Measurements from ENCODE around the gene UPP2.

Gene UPP2

DNA sequence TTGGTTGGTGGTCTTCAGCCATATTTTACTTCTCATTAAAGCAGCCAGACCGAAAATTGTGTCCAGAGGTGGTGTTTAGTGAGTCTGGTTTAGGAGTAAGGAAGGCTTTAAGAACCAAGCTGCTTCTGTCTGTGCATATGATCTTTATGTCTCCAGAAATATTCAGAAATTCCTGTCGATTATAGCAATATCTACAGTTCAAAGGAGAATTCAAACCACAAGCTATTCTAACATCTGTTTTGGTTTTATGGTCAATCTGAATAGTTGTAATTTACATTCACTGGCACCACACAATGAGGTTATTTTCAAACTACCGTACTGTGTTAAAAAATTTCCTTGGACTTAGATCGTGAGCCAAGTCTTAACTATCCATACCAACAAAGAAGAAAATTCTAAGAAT, 11.3 kb downstream of the UPP2 start:
- no peak for DNase-seq (ENCODE audit: low spot score)

DNA sequence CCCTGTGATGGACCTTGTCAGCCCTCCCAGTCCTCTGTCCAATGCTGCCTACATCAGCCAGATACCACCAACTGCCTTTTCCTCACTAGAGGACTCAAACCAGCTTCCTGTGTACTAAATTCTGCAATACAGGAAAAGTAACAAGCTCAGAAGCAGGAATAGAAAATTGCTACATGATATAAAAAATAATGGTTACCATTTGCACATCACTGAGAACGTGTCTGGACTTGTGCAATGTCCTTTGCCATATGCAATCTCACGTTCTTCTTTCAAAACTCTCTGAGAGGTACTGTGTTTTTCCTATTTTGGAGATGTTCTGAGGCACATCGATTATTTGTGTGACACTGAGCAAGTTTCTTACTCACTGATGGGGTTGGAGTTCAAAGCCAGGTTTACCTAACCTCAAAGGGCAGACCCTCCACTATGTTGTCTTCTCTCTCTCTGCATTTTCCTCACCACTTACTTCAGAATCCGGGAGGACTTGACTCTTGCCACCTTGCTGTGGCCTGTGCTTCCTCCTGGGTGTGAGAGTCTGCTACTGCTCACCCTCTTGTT, 12.1 kb downstream of the UPP2 start:
- DNase-seq (ENCODE audit: low spot score) = no peak

DNA sequence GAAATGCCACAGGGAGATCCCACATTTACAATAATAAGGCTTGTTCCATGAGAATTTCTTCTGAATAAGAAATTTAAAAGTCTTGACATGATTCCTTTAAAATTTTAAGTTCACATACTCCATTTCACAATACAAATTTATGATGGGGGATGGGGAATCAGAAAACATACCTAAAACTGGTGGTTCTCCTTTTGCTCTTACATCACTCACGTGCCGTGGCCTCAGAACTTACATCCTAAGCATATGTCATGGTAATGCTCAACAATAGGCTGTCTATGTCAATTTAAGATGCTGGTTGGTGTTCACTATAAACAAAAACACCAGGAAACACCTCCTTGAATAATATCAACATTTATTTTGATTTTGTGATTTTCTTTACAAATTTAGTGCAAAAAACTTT, 12.8 kb downstream of the UPP2 start:
- DNase-seq (ENCODE audit: low spot score) = no peak

DNA sequence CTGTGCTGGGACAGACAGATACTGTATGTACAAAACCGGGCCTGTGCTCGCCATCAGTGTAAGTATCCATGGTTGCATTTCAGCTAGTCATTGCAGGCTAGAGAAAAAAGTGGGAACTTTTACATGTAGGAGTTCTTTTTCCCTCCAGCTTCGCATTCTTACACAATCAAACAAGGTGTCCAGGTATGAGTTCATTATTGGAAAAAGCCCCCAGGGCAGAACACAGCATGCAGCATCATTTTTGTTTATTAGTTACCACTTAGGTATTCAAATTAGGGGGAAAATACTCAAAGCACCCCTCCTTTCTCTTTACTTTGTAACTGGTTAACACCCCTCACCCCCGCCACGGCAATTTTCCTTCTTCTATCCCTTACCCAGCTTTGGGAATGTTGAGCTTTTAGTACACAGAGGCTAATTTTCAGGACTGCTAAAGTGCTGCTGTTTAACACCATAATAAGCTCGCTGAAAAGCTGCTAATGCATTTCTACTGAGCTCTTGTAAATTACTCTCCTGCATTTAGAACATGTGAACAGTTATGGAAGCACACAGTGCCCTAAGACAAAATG, 13.6 kb downstream of the UPP2 start:
- DNase-seq (ENCODE audit: low spot score) = no peak

DNA sequence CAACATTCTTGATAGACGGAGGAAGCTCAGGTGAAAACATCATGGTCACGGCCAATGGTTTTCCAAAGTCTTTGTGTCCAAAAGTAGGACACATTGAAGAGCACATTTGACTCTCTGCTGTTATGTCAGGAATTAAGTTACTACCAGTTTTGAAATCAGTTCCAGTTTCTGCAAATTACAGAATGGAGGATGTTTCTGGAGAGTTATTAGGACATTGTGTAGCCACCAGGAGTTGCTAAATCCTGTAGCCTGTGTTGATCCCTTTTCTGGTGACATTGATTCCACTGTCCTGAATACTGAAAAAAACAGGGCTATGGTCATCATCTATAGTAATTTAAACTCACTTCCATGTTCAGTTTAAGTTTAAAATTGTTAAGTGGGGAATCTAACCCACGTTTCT, 15.3 kb downstream of the UPP2 start:
- no peak for DNase-seq (ENCODE audit: low spot score)

DNA sequence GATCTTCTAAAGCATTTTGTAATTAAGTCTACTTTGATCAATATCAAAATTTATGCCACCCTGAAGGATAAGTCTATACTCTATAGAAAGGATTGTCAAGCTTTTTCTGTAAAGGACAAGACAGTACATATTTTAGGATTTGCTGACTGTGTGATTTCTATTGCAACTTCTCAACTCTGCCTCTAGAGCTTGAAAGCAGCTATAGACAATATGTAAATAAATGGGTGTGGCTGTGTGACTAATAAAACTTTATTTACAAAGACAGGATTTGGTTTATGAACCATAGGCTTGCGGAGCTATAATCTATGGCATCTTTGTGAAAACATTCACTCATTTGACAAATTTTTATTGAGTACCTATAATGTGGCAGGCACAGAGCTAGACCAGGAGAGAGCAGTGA, 18.4 kb downstream of the UPP2 start:
- no peak for DNase-seq (ENCODE audit: low spot score)

DNA sequence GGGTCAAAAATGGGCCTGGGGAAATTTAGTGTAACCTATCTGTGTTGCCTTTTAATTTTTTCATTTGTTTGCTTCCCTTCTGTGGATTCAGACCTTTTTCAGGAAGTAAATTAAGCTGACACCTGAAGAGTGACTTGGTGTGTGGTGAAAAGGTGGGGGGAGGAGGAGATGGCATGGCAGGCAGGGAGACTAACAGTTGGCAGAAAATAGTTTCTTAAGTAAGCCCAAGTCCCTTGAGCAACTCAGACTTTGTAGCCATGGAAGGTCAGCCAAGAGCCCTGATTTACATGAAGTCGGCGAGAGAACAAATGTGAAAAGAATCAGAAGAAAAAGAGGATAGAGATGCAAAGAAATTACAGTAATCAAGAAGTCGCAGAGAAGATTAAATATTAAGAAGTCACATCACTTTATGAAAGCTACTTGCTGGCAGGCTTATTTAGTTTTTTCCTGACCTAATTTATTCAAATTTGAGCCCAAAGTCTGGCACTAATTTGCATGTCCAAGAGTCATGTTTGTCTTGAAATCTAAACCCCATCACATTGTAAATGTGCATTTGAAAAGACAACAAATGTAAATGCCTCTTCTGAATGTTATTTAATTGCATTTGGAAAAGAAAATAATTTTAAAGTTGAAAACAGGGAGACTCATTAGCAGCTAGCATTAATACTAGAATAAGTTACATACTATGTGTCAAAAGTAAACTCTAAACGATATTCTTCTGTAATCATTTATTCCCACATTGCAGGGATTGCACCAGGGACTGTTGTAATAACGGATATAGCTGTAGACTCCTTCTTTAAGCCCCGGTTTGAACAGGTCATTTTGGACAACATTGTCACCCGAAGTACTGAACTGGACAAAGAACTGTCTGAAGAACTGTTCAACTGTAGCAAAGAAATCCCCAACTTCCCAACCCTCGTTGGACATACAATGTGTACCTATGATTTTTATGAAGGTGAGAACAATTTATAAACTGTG, 19.3 kb downstream of the UPP2 start:
- DNase-seq (ENCODE audit: low spot score) = no peak

DNA sequence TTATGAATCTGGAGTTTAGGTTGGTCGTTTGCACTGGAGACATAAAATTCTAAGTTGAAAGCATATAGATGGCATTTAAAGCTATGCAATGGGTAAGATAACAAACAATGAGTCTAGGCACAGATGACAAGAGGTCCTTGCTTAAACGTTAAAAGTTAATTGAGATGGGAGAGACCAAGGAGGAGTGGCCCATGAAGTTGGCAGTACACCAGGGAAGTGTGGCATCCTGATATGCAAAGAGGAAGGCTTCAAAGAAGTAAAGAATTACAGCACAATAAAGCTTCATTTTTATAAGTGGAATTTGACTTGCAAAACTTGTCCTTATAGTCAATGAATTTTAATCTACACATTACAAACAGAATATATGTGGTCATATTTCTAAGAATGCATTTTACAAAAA, 23.2 kb downstream of the UPP2 start:
- DNase-seq (ENCODE audit: low spot score) = no peak

DNA sequence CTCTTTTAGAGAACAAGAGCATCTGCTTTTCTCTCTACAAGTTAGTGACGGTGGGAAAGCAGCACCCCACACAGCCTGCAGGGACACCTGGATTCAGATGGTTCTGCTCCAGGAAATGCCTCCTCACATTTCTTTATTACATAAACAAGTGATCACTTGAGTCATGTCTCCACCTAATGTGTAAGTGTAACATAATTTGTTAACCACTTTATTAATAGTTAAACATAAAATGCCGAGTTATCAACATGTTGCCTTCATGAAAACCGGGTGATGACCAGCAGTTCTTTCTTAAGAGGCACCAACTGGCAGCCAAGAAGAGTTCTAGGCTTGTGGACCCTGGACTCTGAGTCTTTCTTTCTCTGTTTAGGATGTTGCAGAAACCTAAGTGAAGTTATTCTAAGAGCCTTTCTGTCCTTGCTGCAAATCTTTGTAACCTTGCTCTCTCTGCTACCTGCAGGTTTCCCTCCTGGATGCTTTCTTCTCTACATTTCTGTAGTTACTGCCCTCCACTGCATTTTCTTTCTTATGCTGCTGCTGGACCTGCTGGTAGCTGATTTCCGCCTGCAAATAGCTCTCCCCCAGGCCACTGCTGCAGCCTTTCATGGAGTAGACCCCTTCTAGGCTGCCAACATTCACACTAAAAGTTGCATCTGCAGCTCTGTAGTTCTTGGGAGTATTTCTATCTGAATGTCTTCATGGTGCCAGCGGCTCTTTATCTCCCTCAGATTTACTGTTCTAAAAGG, 24.3 kb downstream of the UPP2 start:
- no peak for DNase-seq (ENCODE audit: low spot score)

DNA sequence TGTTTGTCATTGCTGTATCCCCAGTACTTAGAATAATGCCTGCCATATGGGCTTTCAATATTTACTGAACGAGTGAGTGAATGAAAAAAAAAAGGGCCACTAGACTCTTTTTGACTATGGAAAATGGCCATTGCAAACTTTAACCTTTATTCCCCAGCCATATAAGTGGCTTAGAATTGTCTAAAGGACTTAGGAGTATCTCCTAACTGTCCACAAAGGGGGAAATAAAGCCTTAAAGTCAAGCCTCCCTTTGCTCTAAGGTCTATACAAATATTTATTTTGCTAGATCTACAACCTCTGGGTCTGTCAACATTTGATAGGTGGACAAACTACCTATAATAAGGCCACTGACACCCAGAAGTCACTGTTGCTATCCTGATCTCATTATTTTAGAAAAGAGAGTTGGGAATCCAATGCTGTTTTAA, 25.7 kb downstream of the UPP2 start:
- no peak for DNase-seq (ENCODE audit: low spot score)

DNA sequence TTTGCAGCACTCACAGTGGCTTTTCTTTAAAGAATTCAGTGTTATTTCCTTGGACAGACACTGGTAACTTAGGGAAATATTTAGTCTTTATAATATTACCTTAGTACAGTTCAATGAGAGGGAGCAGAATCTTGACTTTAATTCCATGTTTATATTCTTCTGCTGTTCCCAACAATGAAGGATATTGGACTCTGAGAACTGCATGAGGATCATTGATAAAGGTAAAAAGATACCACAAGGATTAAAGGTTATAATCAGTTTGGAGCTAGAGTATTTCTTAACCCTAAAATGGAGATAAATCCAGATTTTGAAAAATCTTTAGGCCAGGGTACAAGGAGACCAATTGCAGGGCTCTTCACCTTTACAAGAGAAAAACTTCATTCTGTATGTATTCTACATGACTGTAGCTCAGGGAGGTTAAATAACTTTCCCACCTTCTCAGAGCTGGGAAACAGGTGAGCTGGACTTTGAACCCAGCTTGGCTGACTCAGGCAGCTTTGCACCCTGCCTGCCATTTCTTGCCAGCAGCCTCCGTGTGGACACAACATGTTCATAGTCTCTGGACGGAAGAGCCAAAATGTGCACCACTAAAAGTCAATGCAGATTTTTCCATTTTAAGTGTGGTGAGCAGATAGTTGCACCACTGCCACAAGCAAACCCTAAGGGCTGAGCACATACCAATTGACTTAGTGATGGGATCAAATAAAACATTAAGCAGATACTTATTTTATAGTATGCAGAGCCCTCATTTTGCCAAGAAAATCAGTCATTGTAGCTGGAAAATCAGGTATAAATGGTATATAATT, 26.7 kb downstream of the UPP2 start:
- no peak for DNase-seq (ENCODE audit: low spot score)

DNA sequence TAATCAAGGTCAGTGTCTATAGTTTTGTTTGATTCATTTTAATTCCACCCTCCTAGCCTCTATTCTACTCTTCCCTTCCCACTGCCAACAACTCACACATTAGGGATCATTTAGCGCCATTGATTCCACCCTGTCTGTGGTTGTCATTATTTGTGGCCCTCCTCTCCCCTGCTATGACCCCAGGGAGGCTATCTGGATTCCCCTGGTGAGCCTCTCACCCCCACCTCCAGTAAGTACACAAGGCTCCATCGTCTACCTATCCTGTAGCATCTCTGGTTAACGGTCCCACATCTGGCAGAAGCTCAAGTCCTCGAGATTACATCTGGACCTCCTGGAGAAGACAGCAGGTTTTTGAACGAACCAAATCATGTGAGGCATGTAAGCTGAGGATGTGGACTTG, 27.4 kb downstream of the UPP2 start:
- no peak for DNase-seq (ENCODE audit: low spot score)

DNA sequence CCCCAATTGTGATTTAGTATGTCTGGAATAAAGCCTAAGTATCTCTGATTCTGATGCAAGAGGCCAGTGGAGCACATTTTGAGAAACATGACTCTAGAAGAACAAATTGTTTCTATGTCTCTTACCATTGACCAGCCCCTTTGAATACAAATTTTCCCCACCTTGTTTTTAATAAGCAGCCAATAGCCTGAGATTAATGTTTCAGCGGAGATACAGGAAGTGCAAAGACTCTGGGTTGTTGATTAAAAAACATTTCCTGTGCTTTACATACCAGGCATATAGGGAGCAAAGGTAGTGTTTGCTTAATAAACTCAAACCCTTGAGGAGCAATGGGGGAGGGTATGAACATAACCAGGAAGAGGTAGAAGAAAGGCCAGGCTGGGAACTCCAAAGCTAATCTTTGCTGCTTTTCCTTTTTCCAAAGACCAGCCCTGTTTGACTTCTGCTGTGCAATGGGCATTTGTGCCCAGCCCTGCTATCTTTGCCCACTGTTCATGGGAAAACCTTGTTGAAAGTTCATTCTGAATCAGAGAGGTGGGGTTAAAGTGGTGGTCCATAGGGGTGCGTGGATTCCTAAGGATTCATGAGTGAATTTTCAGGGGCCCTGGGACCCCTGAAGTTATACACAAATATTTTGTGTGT, 29.3 kb downstream of the UPP2 start:
- DNase-seq (ENCODE audit: low spot score) = no peak

DNA sequence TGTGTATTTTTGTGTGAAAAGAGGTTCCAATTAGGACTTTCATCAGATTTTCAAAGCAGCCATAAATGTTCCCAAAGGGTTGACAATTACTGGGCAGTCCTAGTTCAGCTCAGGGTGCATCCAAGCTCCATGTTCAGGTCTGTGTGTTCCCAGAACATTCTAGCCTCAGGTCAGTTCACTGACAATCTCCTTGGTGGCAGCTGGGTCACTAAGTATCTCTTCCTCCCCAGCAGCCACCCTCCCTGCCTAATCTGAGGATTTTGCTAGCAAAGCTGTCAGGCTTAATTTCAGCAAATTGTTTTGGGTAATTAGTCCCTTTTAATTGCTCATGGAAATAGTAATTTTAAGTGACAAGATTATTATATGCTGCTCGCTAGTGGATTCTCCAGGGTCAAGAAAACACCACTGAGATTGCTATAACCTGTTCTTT, 29.8 kb downstream of the UPP2 start:
- no peak for DNase-seq (ENCODE audit: low spot score)

DNA sequence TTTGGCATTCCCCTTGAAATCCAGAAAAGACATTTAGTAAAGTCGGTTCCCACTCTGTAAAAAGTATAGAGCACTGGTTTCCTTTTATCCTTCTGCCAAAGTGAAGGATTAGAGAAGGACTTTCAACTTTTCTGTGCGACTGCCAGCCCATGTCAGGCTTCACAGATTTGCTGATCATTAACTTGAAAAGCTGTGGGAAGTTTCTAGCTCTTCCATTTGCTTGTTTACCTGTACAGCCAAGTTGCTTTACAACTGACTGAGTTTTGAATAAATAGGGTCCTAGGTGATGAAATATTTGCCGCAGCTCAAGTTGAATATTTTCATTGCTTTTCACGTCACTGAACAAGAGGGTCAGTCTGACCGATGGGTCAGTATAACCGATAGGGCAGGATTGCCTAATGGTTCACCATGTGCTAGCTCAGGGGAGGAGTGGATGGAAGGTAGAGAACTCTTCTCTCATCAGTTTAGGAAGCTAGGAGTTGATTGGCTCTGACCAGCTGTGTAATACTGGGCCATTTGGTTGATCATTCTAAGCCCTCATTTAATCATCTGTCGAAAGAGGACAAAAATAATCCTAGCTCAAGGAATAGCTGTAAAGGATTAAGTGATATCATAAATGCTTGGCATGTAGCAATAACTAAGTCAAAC, 30.4 kb downstream of the UPP2 start:
- no peak for DNase-seq (ENCODE audit: low spot score)

DNA sequence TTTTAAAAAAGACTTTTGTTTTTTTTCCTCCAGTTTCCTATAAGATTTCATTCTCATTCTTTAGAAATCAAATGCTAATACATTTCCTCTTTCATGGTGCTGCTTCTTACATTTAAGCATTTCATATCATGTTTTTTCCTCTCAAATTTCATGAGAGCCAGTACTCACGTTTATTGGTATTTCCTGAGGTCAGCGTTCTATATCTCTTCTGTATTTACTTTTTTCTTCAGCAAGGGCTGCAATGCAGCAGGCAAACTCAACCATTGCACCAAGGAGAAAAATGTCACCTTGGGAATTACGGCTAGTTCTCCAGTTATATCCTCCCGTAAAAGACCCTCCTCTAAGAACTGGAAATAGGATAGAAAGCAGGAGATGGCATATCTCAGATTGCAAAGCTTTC, 32.4 kb downstream of the UPP2 start:
- no peak for DNase-seq (ENCODE audit: low spot score)

DNA sequence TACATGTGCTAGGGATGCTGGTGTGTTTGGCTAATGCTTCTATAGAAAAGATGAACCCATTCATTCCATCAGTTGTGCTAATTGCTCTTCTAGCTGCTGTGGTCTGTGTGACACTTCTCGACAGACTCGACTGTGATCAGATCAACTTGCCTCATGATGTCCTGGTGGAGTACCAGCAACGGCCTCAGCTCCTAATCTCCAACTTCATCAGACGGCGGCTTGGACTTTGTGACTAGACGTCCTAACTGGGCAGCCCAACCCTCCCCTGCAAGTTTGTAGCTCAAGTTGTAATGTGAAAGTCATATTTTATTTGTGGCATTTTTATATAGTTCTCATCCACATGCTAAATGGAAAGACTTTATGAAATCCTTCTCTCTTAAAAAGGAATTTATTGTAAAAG, 33.0 kb downstream of the UPP2 start:
- no peak for DNase-seq (ENCODE audit: low spot score)

DNA sequence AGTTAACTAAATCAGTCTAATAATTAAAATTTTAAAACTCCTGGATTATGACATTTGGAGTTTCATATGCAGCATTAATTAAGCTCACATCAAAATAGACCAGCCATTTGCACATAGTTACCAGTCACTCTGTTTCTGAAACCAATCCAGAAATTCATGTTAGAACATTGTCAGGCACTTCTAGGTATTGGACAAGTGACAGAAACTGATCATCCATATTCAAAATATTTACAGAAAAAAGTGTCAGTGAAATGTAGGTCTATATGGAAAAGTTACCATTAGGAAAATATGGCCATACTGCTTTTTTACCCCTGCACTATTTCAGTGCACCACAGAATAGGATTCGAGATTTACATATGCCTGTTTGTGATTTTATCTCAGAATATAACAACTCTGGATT, 33.4 kb downstream of the UPP2 start:
- DNase-seq (ENCODE audit: low spot score) = no peak

DNA sequence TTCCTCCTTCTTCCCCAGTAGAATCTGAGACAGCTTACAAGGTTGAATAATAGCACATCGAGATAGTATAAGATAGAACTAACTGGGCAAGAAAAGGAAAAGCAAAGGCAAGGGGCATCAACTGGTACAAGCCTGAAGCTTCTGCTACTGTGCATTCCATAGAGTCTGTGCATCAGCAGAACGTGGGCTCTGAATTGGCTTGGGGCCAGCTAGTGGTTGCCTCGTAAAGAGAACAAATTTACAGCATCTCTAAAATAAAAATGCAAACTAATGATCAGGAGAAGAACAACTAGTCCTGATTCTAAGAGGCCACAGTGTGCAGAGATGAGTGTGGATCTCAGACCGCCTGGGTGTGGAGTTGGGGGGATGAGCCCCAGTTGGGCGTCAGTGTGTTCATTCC, 36.6 kb downstream of the UPP2 start:
- DNase-seq (ENCODE audit: low spot score) = no peak

DNA sequence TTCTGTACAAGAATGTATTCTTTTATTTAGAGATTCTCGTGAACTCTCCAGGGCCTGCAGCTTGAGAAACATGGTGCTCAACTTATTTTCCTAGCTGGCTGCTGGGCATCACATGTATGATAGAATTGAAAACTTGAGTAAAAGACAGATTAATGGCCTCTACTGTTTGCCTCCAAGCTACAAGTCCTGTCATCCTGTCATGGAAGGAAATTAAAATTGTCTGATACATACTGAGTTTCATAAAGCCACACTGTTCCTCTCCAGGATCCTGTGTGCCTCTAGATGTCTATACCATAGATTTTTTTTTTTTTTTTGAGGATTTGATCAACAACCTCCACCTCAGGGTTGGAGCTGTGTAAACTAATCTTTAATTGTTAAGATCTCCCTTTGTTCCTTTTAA, 38.5 kb downstream of the UPP2 start:
- no peak for DNase-seq (ENCODE audit: low spot score)

DNA sequence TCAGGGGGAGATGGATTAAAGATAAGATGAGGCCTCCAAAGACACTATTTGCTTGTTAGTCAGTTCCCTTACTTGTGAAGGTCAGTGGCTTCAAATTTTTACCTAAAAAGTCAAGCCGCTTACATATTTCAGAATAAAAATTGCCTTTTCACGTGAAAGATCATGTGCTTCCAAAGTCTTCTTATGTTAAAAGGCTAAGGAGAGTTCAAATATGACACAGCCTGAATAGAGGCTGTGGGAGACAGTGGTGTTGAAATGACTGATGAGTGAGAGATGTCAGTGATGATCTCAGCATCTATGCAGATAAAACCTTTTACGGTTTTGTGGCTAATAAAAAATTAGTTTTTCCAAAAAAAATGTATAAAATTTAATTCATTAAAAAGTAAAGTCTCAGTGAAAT, 40.5 kb downstream of the UPP2 start:
- no peak for DNase-seq (ENCODE audit: low spot score)
